ENCODE data around the gene ZNFX1. TPM values are rescaled to one million over a fixed set of nuclear protein-coding genes. Genes with fewer than 3 reads are reported as not detected.

Gene ZNFX1
- total and polyA plus RNA-seq, 11 donors, result 6.4 to 55.8 (median 26.4) TPM

DNA sequence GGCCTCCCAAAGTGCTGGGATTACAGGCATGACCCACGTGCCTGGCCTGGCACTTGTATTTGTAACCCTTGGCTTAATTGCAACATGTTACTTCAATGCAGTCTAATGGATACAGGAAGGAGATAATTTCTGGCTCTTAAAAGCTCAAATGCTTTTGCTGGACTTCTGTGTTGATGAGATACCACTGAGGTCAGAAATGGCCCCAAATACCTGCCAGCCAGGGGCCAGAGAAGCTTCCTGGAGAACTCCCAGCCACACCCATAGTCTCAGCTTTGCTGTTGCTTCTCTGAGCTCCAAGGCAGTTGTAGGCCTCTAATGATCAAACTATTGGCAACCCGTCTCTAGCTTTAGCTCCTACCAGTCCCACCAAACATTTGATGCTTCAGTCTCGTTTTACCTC is 14.2 kb upstream of the ZNFX1 start:
- Histone ChIP-seq H3K27me3 (no peaks in the 10 kb centered on the region), H3K36me3 (peaks cover 8 to 63% (median 51%) of the 10 kb centered on the region in 9 donors), H3K4me1 (peaks cover 0 to 8% (median 0%) of the 10 kb centered on the region in 12 donors), H3K9me3 (peaks cover 0 to 15% (median 8%) of the 10 kb centered on the region in 12 donors), H3K27ac (no peak overlapping the region), H3K4me3 (no peak overlapping the region)
- ATAC-seq (no peak), DNase-seq (no peak)
- TF ChIP-seq POLR2A (IDR thresholded peaks at IDR 0.05) (no peak), CTCF (IDR thresholded peaks at IDR 0.05) (no peak)
- intact Hi-C loops (cut with DNase I), result no loop called here
- 60 to 81% (median 69%) methylated on average over 3 of the region's 3 CpGs for WGBS, 4 donors

GRCh38 chr20:49291200-49291599 is 13.3 kb upstream of the ZNFX1 start:
- peaks cover 12 to 71% (median 59%) of the 10 kb centered on the region in 9 donors for H3K36me3 ChIP-seq
- no peak overlapping the region for H3K27ac ChIP-seq
- TF ChIP-seq CTCF (IDR thresholded peaks at IDR 0.05), result no peak
- no peak for TF ChIP-seq POLR2A (IDR thresholded peaks at IDR 0.05)
- H3K4me1 ChIP-seq, result peaks cover 0 to 8% (median 0%) of the 10 kb centered on the region in 12 donors
- H3K4me3 ChIP-seq, result no peak overlapping the region
- intact Hi-C loops (cut with DNase I), result no loop called here
- 37 to 90% (median 65%) methylated on average over 1 of the region's 1 CpG for WGBS, 4 donors
- no peak for ATAC-seq
- no peaks in the 10 kb centered on the region for H3K27me3 ChIP-seq
- no peak for DNase-seq
- H3K9me3 ChIP-seq, result peaks cover 0 to 23% (median 16%) of the 10 kb centered on the region in 12 donors

DNA sequence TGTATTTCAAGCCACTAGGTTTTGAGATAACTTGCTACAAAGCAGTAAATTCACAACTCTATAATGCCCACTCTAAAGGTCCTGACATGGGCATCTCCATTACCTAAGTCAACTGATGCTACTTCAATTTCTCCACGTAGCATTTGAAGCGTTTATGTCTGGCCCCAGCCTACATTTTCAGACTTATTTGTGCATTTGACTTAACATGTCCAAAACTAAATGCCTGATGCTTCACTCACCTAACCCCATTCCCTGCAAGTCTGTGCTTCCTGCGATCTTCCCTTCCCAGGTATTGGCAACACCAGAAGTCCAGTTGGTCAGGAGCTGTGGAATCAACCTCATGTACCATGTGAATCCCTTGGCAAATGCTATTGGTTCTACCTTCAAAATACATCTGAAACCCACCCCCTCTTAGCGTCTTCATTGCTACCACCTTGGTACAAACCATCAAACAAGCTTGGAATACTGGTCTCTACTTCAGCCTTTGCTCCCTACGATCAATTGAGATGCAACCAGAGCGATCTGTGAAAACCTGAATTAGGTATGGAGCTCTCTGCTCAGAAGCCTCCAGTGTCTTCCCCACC is 12.8 kb upstream of the ZNFX1 start:
- peaks cover 12 to 74% (median 64%) of the 10 kb centered on the region in 9 donors for H3K36me3 ChIP-seq
- H3K4me3 ChIP-seq, result no peak overlapping the region
- no peak overlapping the region for H3K27ac ChIP-seq
- 84 to 94% (median 89%) methylated on average over 6 of the region's 6 CpGs for WGBS, 4 donors
- ATAC-seq (no peak), DNase-seq (no peak)
- intact Hi-C loops (cut with DNase I), result no loop called here
- H3K4me1 ChIP-seq, result peaks cover 0 to 8% (median 0%) of the 10 kb centered on the region in 12 donors
- no peak for TF ChIP-seq CTCF (IDR thresholded peaks at IDR 0.05)
- TF ChIP-seq POLR2A (IDR thresholded peaks at IDR 0.05), result no peak
- H3K27me3 ChIP-seq, result no peaks in the 10 kb centered on the region
- H3K9me3 ChIP-seq, result peaks cover 0 to 28% (median 21%) of the 10 kb centered on the region in 12 donors

- Histone ChIP-seq H3K27me3 (no peaks in the 10 kb centered on the region), H3K4me1 (peaks cover 0 to 15% (median 0%) of the 10 kb centered on the region in 12 donors), H3K9me3 (peaks cover 0 to 45% (median 27%) of the 10 kb centered on the region in 12 donors), H3K27ac (no peak overlapping the region), H3K4me3 (no peak overlapping the region), H3K36me3 (peaks cover 12 to 86% (median 80%) of the 10 kb centered on the region in 9 donors)
- intact Hi-C loops (cut with DNase I), result no loop called here
- ATAC-seq (no peak), DNase-seq (no peak)
- 96 to 97% (median 97%) methylated on average over 10 of the region's 10 CpGs for WGBS, 4 donors
- TF ChIP-seq POLR2A (IDR thresholded peaks at IDR 0.05), result no peak
- no peak for TF ChIP-seq CTCF (IDR thresholded peaks at IDR 0.05)
These were observed 11.2 kb upstream of the ZNFX1 start for GRCh38 chr20:49288784-49289696.

All from heart left ventricle (tissue), 16 donors.